ENCODE measurements around the gene TBL2. TPM values are rescaled to one million over a fixed set of nuclear protein-coding genes. Genes with fewer than 3 reads are reported as not detected.
"Not testable (repeated sequence)": the region's sequence is repeated elsewhere in the genome, so short reads cannot be mapped to it uniquely, and the experiment has no call there.

TBL2 gene
- total RNA-seq, 1 experiment from 2014 or later, result 62.8 TPM

DNA sequence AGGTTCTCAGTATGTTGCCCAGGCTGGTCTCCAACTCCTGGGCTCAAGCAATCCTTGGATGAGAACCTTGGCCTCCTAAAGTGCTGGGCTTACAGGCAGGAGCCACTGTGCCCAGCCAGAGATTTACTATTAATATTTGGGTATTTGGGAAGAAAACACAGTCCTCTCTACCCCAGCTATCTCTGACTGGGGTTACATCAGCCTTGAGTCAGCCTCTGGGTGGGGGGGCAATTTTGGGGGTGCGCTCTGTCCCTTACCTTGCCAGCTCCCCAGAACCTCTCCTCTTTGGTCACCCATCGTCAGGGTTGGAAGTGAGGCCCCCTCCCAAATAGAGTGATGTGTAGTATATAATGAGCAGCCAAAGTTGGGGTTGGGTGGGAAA is 44.1 kb upstream of the TBL2 start:
- BruUV-seq (replicated peaks), result no TSS peak
- TF ChIP-seq EZH2 (IDR thresholded peaks at IDR 0.05; ENCODE audit: low read length, unreplicated experiment) (no peak), EZH2phosphoT487 (IDR thresholded peaks at IDR 0.05; ENCODE audit: borderline replicate concordance, low read length) (no peak)
- TF ChIP-seq, protein P1, sequence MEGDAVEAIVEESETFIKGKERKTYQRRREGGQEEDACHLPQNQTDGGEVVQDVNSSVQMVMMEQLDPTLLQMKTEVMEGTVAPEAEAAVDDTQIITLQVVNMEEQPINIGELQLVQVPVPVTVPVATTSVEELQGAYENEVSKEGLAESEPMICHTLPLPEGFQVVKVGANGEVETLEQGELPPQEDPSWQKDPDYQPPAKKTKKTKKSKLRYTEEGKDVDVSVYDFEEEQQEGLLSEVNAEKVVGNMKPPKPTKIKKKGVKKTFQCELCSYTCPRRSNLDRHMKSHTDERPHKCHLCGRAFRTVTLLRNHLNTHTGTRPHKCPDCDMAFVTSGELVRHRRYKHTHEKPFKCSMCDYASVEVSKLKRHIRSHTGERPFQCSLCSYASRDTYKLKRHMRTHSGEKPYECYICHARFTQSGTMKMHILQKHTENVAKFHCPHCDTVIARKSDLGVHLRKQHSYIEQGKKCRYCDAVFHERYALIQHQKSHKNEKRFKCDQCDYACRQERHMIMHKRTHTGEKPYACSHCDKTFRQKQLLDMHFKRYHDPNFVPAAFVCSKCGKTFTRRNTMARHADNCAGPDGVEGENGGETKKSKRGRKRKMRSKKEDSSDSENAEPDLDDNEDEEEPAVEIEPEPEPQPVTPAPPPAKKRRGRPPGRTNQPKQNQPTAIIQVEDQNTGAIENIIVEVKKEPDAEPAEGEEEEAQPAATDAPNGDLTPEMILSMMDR (conservative IDR thresholded peaks at IDR 0.05; ENCODE audit: low read depth, low read length), result no peak
- CTCF ChIA-PET, result no interaction called here

DNA sequence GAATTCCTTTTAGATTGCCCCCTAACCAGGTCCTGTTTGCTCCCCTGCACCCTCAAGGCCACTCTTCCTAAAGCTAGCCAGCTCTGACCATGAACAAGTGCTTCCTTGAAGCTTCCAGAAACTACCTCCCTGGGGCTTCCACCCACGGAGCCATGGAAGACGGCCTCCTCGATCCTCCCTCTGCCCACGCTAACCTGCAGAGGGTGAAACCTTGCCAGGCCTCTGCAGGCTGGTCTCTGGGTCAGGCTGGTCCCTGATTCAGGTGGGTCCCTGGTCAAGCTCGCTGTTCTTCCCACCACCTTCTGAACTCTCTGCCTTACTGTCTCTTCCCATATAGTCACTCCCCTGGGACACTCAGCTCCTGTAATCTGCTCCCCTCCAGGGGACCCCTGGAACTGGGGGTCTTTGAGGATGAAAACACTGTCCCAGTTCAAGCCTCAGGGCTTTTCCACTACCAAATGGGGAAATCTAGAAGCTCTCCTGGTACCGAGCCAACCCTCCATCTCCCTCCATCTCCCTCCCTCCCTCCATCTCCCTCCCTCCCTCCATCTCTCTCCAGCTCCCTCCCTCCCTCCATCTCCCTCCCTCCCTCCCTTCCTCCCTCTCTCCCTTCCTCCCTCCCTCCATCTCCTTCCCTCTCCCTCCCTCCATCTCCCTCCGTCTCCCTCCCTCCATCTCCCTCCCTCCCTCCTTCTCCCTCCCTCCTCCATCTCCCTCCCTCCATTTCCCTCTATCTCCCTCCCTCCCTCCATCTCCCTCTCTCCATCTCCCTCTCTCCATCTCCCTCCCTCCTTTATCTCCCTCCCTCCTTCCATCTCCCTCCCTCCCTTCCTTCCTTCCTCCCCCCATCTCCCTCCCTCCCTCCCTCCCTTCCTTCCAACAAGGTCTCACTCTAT is 43.0 kb upstream of the TBL2 start:
- no peak overlapping the region for H3K27ac ChIP-seq (ENCODE audit: low read length)
- ChIA-PET CTCF (no interaction called here), POLR2A (ENCODE audit: unreplicated experiment) (interaction anchor here (0.5 kb wide), 1 partner anchor 89 kb away, joined by 5 read pairs; no protein-coding TSS in a partner anchor)
- no peak overlapping the region for H3K4me2 ChIP-seq (ENCODE audit: low read length)
- no peak overlapping the region for H2AFZ ChIP-seq (ENCODE audit: low read length)
- H4K20me1 ChIP-seq (ENCODE audit: low read length), result no peaks in the 10 kb centered on the region
- no peak overlapping the region for H3K4me3 ChIP-seq (ENCODE audit: low read length)
- H3K9ac ChIP-seq (ENCODE audit: low read length), result no peak overlapping the region
- H3K9me3 ChIP-seq (ENCODE audit: low read length), result no peaks in the 10 kb centered on the region
- BruUV-seq (replicated peaks), result no TSS peak
- TF ChIP-seq EZH2 (IDR thresholded peaks at IDR 0.05; ENCODE audit: low read length, unreplicated experiment) (no peak), EZH2phosphoT487 (IDR thresholded peaks at IDR 0.05; ENCODE audit: borderline replicate concordance, low read length) (no peak)
- TF ChIP-seq, protein P1 (conservative IDR thresholded peaks at IDR 0.05; ENCODE audit: low read depth, low read length), result no peak
- H3K36me3 ChIP-seq (ENCODE audit: low read depth, low read length), result no peaks in the 10 kb centered on the region
- ATAC-seq (no peak), DNase-seq (no peak)
- H3K79me2 ChIP-seq (ENCODE audit: low read length), result no peaks in the 10 kb centered on the region
- H3K27me3 ChIP-seq (ENCODE audit: low read length), result peaks cover 13% of the 10 kb centered on the region
- H3K9me2 ChIP-seq (replicated peaks; ENCODE audit: low read length), result no peaks in the 10 kb centered on the region
- intact Hi-C loops (cut with micrococcal nuclease), result loop anchor here (10.0 kb wide), 1 partner anchor 233 kb away; no protein-coding TSS in a partner anchor
- peaks cover 5% of the 10 kb centered on the region; the same call in 1 of the 2 replicates for H3K4me1 ChIP-seq (ENCODE audit: insufficient read depth, low read length)
- H3F3A ChIP-seq (ENCODE audit: low read length, unreplicated experiment), result no peaks in the 10 kb centered on the region

More for the DNA sequence above, 44.1 kb upstream of the TBL2 start:
- Histone ChIP-seq H4K20me1 (ENCODE audit: low read length) (no peaks in the 10 kb centered on the region), H3K9me2 (replicated peaks; ENCODE audit: low read length) (no peaks in the 10 kb centered on the region), H3K27ac (ENCODE audit: low read length) (no peak overlapping the region), H3K4me1 (ENCODE audit: insufficient read depth, low read length) (peaks cover 5% of the 10 kb centered on the region; the same call in 1 of the 2 replicates), H3K9ac (ENCODE audit: low read length) (no peak overlapping the region), H3K4me2 (ENCODE audit: low read length) (no peak overlapping the region), H3K79me2 (ENCODE audit: low read length) (no peaks in the 10 kb centered on the region), H3K27me3 (ENCODE audit: low read length) (peaks cover 13% of the 10 kb centered on the region), H2AFZ (ENCODE audit: low read length) (no peak overlapping the region), H3K36me3 (ENCODE audit: low read depth, low read length) (no peaks in the 10 kb centered on the region), H3F3A (ENCODE audit: low read length, unreplicated experiment) (no peaks in the 10 kb centered on the region), H3K9me3 (ENCODE audit: low read length) (no peaks in the 10 kb centered on the region), H3K4me3 (ENCODE audit: low read length) (no peak overlapping the region)
- intact Hi-C loops (cut with micrococcal nuclease), result loop anchor here (10.0 kb wide), 1 partner anchor 232 kb away; no protein-coding TSS in a partner anchor
- DNase-seq (no peak), ATAC-seq (no peak)
- POLR2A ChIA-PET (ENCODE audit: unreplicated experiment), result no interaction called here

DNA sequence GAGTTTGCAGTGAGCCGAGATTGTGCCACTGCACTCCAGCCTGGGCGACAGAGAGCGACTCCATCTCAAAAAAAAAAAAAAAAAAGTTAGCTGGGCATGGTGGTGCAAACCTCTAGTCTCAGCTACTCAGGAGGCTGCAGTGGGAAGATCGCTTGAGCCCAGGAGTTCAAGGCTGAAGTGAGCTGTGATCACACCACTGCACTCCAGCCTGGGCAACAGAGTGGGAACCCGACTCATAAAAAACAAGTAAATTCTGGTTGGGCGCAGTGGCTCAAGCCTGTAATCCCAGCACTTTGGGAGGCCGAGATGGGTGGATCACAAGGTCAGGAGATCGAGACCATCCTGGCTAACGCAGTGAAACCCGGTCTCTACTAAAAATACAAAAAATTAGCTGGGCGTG is 41.0 kb upstream of the TBL2 start:
- H3K4me2 ChIP-seq (ENCODE audit: low read length); POLR2A ChIA-PET (ENCODE audit: unreplicated experiment); H3K79me2 ChIP-seq (ENCODE audit: low read length); H3K9ac ChIP-seq (ENCODE audit: low read length); CTCF ChIA-PET; H3K4me3 ChIP-seq (ENCODE audit: low read length); H3K4me1 ChIP-seq (ENCODE audit: insufficient read depth, low read length); BruUV-seq (replicated peaks); H3K9me3 ChIP-seq (ENCODE audit: low read length); H2AFZ ChIP-seq (ENCODE audit: low read length); H4K20me1 ChIP-seq (ENCODE audit: low read length); ATAC-seq; H3K36me3 ChIP-seq (ENCODE audit: low read depth, low read length); DNase-seq; H3K9me2 ChIP-seq (replicated peaks; ENCODE audit: low read length); H3F3A ChIP-seq (ENCODE audit: low read length, unreplicated experiment); intact Hi-C loops (cut with micrococcal nuclease); H3K27ac ChIP-seq (ENCODE audit: low read length): not testable (repeated sequence)
- peaks cover 13% of the 10 kb centered on the region for H3K27me3 ChIP-seq (ENCODE audit: low read length)

Measured in PC-3 (cell line).